Endodermal cell (in vitro differentiated cells): ENCODE measurements around the gene CCL1. TPM values are rescaled to one million over a fixed set of nuclear protein-coding genes. Genes with fewer than 3 reads are reported as not detected.

Source experiments
- DNase-seq: peaks from one replicate; pipeline ENCODE4 v3.0.0-alpha.2; 2017
- H3K27ac ChIP-seq: 2 replicates; pipeline ENCODE4 v1.5.1; 2013; ENCODE audit warnings: mild to moderate bottlenecking, low read depth, low read length, moderate library complexity
- H3K27me3 ChIP-seq: 2 replicates; pipeline ENCODE4 v1.6.1; 2013; ENCODE audit warnings: mild to moderate bottlenecking, low read length, moderate library complexity; ENCODE audit not compliant: insufficient read depth, control insufficient read depth, poor library complexity, severe bottlenecking
- H3K36me3 ChIP-seq: 2 replicates; pipeline ENCODE4 v1.7.0; 2013; ENCODE audit warnings: mild to moderate bottlenecking, low read length, moderate library complexity; ENCODE audit not compliant: control insufficient read depth, insufficient read depth
- H3K4me1 ChIP-seq: one replicate; pipeline ENCODE4 v1.7.0; 2013; ENCODE audit warnings: low read length; ENCODE audit not compliant: control insufficient read depth, insufficient read depth
- H3K4me3 ChIP-seq: 2 replicates; pipeline ENCODE4 v1.5.1; 2013; ENCODE audit warnings: mild to moderate bottlenecking, low read length, moderate library complexity
- H3K9ac ChIP-seq: 2 replicates; pipeline ENCODE4 v1.6.1; 2013; ENCODE audit warnings: mild to moderate bottlenecking, low read length, moderate library complexity; ENCODE audit not compliant: poor library complexity, severe bottlenecking; ENCODE audit errors: extremely low read depth
- H3K9me3 ChIP-seq: 2 replicates; pipeline ENCODE4 v1.6.1; 2013; ENCODE audit warnings: mild to moderate bottlenecking, low read length, moderate library complexity; ENCODE audit not compliant: control insufficient read depth
- H3K27ac Mint-ChIP-seq: 2 replicates; pipeline ENCODE4 v1.8.0; 2020; ENCODE audit warnings: mixed read lengths
- H3K27me3 Mint-ChIP-seq: 2 replicates; pipeline ENCODE4 v1.8.0; 2021; ENCODE audit warnings: mild to moderate bottlenecking, mixed read lengths; ENCODE audit not compliant: insufficient read depth
- H3K36me3 Mint-ChIP-seq: 2 replicates; pipeline ENCODE4 v1.8.0; 2020; ENCODE audit warnings: low read depth, mixed read lengths
- H3K4me1 Mint-ChIP-seq: 2 replicates; pipeline ENCODE4 v1.8.0; 2020; ENCODE audit warnings: mixed read lengths
- H3K4me3 Mint-ChIP-seq: 2 replicates; pipeline ENCODE4 v1.8.0; 2020; ENCODE audit warnings: mild to moderate bottlenecking, moderate library complexity, mixed read lengths
- H3K9me3 Mint-ChIP-seq: 2 replicates; pipeline ENCODE4 v1.8.0; 2020; ENCODE audit warnings: mild to moderate bottlenecking, mixed read lengths
- WGBS, 2 experiments: methylation state at CpG; one replicate each; pipeline versions ENCODE4 v1.1.5 to v1.1.7; 2013; ENCODE audit warnings: missing lambda C conversion rate in 2 of 2, mixed read lengths in 1 of 2; ENCODE audit not compliant: insufficient coverage in 1 of 2, insufficient read length in 1 of 2; 5-methylcytosine and 5-hydroxymethylcytosine counted together
- total RNA-seq, 2 donors: library from RNA; stranded (reverse); fragmentation: NEBNext Ultra II Directional in 1 of 2; extraction: Animal tissue kit (Norgen Biotek cat#: 25700) in 1 of 2; gene quantifications; 2 replicates in 1 of 2; 3 replicates in 1 of 2; pipeline ENCODE4 v1.2.1, GENCODE V29; 2021
- TF ChIP-seq, protein P1 (sequence below): fragments of 200-600 bp; sonication (generic); conservative IDR thresholded peaks from 2 replicates; pipeline ENCODE4 v1.5.0; 2021; ENCODE audit warnings: antibody characterized with exemption, mild to moderate bottlenecking

CCL1 gene
- total RNA-seq, 2 donors from 2014 or later = not detected

DNA sequence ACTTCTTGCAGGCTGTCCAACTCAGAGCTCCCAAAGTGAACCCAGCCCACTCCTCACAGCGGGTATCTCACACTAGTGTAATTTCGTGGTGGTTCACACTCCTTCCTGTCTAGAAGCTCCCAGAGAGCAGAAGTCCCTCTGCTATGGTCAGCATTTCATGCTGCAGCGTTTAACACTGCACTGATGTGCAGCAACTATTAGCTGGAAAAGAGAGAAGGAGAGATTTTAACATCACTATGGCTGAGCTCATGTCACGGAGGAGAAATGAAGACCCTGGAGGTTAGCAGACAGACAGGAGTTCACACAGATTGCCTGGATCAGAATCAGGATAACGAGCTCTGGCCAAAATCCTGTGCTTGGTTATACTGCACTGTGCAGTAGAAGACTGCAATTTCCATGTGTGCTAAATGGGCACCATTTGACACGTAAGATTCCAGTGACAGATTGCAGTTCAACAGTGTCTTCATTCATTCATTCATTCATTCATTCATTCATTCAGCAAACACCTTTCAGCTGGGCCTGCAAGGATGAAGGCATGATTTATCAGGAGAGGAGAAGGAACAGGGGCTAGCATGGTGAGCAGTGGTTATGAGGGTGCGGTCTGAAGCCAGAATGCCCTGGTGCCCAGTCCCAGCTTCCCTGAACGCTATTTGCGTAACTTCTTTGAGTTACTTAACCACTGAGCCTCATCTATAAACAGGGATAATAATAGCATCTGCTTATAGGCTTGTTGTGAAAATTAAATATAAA, 5.3 kb upstream of the CCL1 start:
- no peak overlapping the region for H3K9ac ChIP-seq
- no peaks in the 10 kb centered on the region for H3K36me3 ChIP-seq
- H3K4me3 ChIP-seq = no peak overlapping the region
- Mint-ChIP-seq H3K4me3 (no peak overlapping the region), H3K36me3 (no peaks in the 10 kb centered on the region), H3K27me3 (peaks cover 27% of the 10 kb centered on the region), H3K27ac (no peak overlapping the region), H3K4me1 (peaks cover 11% of the 10 kb centered on the region), H3K9me3 (no peaks in the 10 kb centered on the region)
- TF ChIP-seq, protein P1, sequence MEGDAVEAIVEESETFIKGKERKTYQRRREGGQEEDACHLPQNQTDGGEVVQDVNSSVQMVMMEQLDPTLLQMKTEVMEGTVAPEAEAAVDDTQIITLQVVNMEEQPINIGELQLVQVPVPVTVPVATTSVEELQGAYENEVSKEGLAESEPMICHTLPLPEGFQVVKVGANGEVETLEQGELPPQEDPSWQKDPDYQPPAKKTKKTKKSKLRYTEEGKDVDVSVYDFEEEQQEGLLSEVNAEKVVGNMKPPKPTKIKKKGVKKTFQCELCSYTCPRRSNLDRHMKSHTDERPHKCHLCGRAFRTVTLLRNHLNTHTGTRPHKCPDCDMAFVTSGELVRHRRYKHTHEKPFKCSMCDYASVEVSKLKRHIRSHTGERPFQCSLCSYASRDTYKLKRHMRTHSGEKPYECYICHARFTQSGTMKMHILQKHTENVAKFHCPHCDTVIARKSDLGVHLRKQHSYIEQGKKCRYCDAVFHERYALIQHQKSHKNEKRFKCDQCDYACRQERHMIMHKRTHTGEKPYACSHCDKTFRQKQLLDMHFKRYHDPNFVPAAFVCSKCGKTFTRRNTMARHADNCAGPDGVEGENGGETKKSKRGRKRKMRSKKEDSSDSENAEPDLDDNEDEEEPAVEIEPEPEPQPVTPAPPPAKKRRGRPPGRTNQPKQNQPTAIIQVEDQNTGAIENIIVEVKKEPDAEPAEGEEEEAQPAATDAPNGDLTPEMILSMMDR = no peak
- 92 to 94% methylated on average over 6 to 9 of the region's 9 CpGs for WGBS, 2 experiments
- no peaks in the 10 kb centered on the region for H3K9me3 ChIP-seq
- H3K4me1 ChIP-seq = no peaks in the 10 kb centered on the region
- no peak overlapping the region for H3K27ac ChIP-seq
- H3K27me3 ChIP-seq = peaks cover 12% of the 10 kb centered on the region
- peak; percentile 25 for DNase-seq

DNA sequence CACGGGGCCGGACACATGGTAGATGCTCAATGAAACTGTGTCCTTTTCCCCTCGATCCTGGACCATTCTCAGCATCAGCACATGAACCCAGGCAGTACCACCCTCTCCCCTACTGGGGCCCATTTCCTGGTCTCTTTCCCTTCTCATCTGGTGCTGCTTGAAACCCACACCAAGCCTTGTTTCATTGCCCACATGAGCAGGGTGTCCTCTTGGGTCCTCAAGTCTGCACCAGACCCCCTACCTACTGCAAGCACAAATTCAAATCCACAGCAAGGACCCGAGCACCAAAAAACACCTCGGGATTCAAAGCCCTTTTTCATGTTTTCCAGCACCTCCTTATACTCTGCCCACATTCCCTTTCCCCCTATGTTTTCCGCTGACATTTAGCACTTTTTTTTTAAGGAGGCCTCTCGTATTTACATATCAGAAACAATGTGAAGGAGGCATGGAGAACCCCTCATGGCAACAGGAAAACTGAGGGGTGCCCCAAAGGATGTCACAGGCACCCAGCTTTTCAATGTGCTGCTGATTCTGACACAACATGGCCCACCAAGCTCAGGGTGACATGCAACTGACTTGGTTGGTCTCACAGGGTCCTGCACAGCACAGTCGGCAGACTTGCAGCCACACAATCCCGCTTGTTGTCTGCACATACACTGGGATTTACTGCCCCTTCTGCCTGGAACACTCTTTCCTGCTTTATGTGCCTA, 4.6 kb upstream of the CCL1 start:
- peaks cover 11% of the 10 kb centered on the region for H3K4me1 Mint-ChIP-seq

DNA sequence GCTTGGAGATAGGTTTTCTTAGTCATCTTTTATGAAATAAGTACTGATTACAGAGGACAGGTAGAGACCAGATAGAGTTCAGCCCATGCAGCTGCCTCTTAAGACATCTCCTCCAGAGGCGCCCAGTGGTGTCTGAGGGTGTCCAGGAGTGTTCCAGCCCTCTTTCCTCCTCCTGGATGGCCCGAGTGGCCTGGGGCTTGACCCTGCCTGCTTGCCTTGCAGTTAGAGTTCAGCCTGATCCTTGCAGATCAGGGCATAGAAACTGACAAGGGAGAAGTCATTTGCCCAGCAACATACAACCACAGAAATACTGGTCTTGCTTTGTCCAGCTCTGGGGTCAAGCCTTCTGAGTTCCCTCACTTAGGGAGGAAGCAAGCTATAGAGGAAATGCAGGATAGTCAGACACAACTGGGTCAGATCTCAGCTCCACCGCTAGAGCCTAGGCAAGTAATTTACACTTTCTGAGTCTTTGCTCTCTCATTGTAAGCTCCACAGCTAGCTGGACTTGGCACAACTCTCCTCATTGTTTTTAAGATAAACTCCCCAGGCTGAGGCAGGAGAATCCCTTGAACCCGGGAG, 3.6 kb upstream of the CCL1 start:
- peaks cover 11% of the 10 kb centered on the region for H3K4me1 Mint-ChIP-seq
- H3K27me3 Mint-ChIP-seq = peaks cover 26% of the 10 kb centered on the region
- no peak overlapping the region for H3K27ac ChIP-seq
- H3K4me3 ChIP-seq = no peak overlapping the region
- H3K4me3 Mint-ChIP-seq = no peak overlapping the region
- TF ChIP-seq, protein P1 = no peak
- no peak overlapping the region for H3K27ac Mint-ChIP-seq
- 84 to 93% methylated on average over 2 to 4 of the region's 4 CpGs for WGBS, 2 experiments
- no peak overlapping the region for H3K9ac ChIP-seq
- H3K27me3 ChIP-seq = peaks cover 4% of the 10 kb centered on the region
- no peaks in the 10 kb centered on the region for H3K4me1 ChIP-seq
- no peaks in the 10 kb centered on the region for H3K9me3 ChIP-seq
- DNase-seq = peak; percentile 42
- H3K36me3 Mint-ChIP-seq = no peaks in the 10 kb centered on the region
- H3K9me3 Mint-ChIP-seq = no peaks in the 10 kb centered on the region
- no peaks in the 10 kb centered on the region for H3K36me3 ChIP-seq

More for the DNA sequence above, 4.6 kb upstream of the CCL1 start:
- Mint-ChIP-seq H3K4me3 (no peak overlapping the region), H3K36me3 (no peaks in the 10 kb centered on the region), H3K27ac (no peak overlapping the region), H3K27me3 (peaks cover 27% of the 10 kb centered on the region), H3K9me3 (no peaks in the 10 kb centered on the region)
- TF ChIP-seq, protein P1 = no peak
- Histone ChIP-seq H3K9me3 (no peaks in the 10 kb centered on the region), H3K27me3 (peaks cover 12% of the 10 kb centered on the region), H3K27ac (no peak overlapping the region), H3K4me3 (no peak overlapping the region), H3K36me3 (no peaks in the 10 kb centered on the region), H3K9ac (no peak overlapping the region), H3K4me1 (no peaks in the 10 kb centered on the region)
- peak; percentile 44 for DNase-seq
- 90 to 92% methylated on average over 7 to 9 of the region's 9 CpGs for WGBS, 2 experiments
